HepG2 (cell line): Measurements from ENCODE around the gene STARD13. TPM values are rescaled to one million over a fixed set of nuclear protein-coding genes. Genes with fewer than 3 reads are reported as not detected.

Experiments used
- ATAC-seq: fragments of 200-7000 bp; cut with Tn5 transposase; 3 replicates; pipeline ENCODE4 v1.9.1; 2020; ENCODE audit warnings: mild to moderate bottlenecking, moderate library complexity
- BruUV-seq: library from RNA; stranded (reverse); fragments of 400-500 nt; replicated peaks from 2 replicates; lab custom pipeline; 2021; lab: Mats Ljungman, UMichigan
- CTCF ChIA-PET: fragments of 300-600 bp; formaldehyde crosslinking; extraction: SDS; loops from one replicate; lab custom pipeline; 2021; ENCODE audit warnings: low total read pairs, inconsistent platforms, low intra/inter-chr PET ratio; lab: Yijun Ruan, JAX
- POLR2A ChIA-PET: fragments of 350-600 bp; sonication (Branson Sonifier 250); formaldehyde crosslinking; loops from one replicate; lab custom pipeline; 2020; ENCODE audit warnings: antibody characterized with exemption, inconsistent platforms; lab: Yijun Ruan, JAX
- DNase-seq: peaks from one replicate; pipeline ENCODE4 v3.0.0-alpha.2; 2015; ENCODE audit warnings: low spot score
- FAIRE-seq: peaks from 3 replicates; lab custom pipeline; 2011; peaks lifted over from hg19 to GRCh38; lab: Jason Lieb, UNC
- H2AFZ ChIP-seq: one replicate; pipeline ENCODE4 v1.6.1; 2011; ENCODE audit warnings: low read length, inconsistent platforms
- H3K27ac ChIP-seq: fragments of 300-600 bp; 3 replicates; pipeline ENCODE4 v1.8.0; 2011; ENCODE audit warnings: mixed run types, mild to moderate bottlenecking, mixed read lengths, low read length, inconsistent platforms; ENCODE audit not compliant: insufficient read depth; ENCODE audit errors: extremely low read length
- H3K27me3 ChIP-seq, 2 experiments: fragments of 200-600 bp in 1 of 2; 2 replicates in 1 of 2; 3 replicates in 1 of 2; pipeline versions ENCODE4 v1.6.0 to v1.8.0; 2011; ENCODE audit warnings: low read length in 2 of 2, mild to moderate bottlenecking in 2 of 2, moderate library complexity in 2 of 2, inconsistent platforms in 1 of 2; ENCODE audit not compliant: insufficient read depth in 2 of 2, control insufficient read depth in 1 of 2
- H3K36me3 ChIP-seq, 2 experiments: fragments of 200-600 bp in 1 of 2; replicated peaks in 1 of 2; 2 replicates in 1 of 2; 3 replicates in 1 of 2; pipeline versions ENCODE4 v1.5.1 to v1.8.0; 2011; ENCODE audit warnings: low read length in 2 of 2, inconsistent platforms in 1 of 2; ENCODE audit not compliant: insufficient read depth in 2 of 2, control insufficient read depth in 1 of 2
- H3K4me1 ChIP-seq: 2 replicates; pipeline ENCODE4 v1.5.1; 2012; ENCODE audit warnings: low read length, inconsistent platforms; ENCODE audit not compliant: insufficient read depth
- H3K4me2 ChIP-seq: 2 replicates; pipeline ENCODE4 v1.6.0; 2011; ENCODE audit warnings: low read depth, low read length, inconsistent platforms
- H3K4me3 ChIP-seq, 3 experiments: fragments of 200-600 bp in 1 of 3; sonication (generic), shearing (Covaris generic) in 1 of 3; replicated peaks in 1 of 3; 2 replicates each; pipeline ENCODE4 v1.5.1; 2011 to 2016; ENCODE audit warnings: low read length in 3 of 3, inconsistent platforms in 2 of 3, low read depth in 2 of 3, mild to moderate bottlenecking in 2 of 3, control low read depth in 1 of 3, mixed read lengths in 1 of 3; ENCODE audit not compliant: insufficient read depth in 1 of 3
- H3K79me2 ChIP-seq: one replicate; pipeline ENCODE4 v1.6.1; 2011; ENCODE audit warnings: low read length, inconsistent platforms; ENCODE audit not compliant: insufficient read depth
- H3K9ac ChIP-seq: 2 replicates; pipeline ENCODE4 v1.6.0; 2011; ENCODE audit warnings: mild to moderate bottlenecking, low read depth, low read length, inconsistent platforms; ENCODE audit not compliant: insufficient read depth
- H3K9me3 ChIP-seq: 2 replicates; pipeline ENCODE4 v1.5.1; 2012; ENCODE audit warnings: mild to moderate bottlenecking, low read length
- H4K20me1 ChIP-seq: 2 replicates; pipeline ENCODE4 v1.6.0; 2011; ENCODE audit warnings: inconsistent platforms, mild to moderate bottlenecking, low read length, moderate library complexity; ENCODE audit not compliant: insufficient read depth
- AHR ChIP-seq: IDR thresholded peaks from 2 replicates; pipeline ENCODE4 v1.6.1; 2018; ENCODE audit warnings: missing genetic modification reagents, missing compliant biosample characterization
- DBP ChIP-seq: sonication (generic); formaldehyde crosslinking; IDR thresholded peaks from 2 replicates; pipeline ENCODE4 v1.4.0; 2020; ENCODE audit warnings: missing genetic modification reagents; ENCODE audit errors: not compliant biosample characterization
- FOSL2 ChIP-seq: sonication (generic); formaldehyde crosslinking; IDR thresholded peaks from 2 replicates; pipeline ENCODE4 v1.4.0; 2020; ENCODE audit warnings: missing genetic modification reagents
- GATAD2A ChIP-seq: IDR thresholded peaks from 2 replicates; pipeline ENCODE4 v1.6.1; 2016
- KDM2A ChIP-seq: sonication (generic); formaldehyde crosslinking; IDR thresholded peaks from 2 replicates; pipeline ENCODE4 v1.4.0; 2020; ENCODE audit warnings: low read depth, missing genetic modification reagents, borderline replicate concordance
- KLF6 ChIP-seq: IDR thresholded peaks from 2 replicates; pipeline ENCODE4 v1.8.0; 2016; ENCODE audit warnings: missing biosample characterization, missing genetic modification reagents
- MAFK ChIP-seq, 2 experiments: IDR thresholded peaks in 1 of 2; conservative IDR thresholded peaks in 1 of 2; 2 replicates each; pipeline ENCODE4 v1.6.1; 2011; ENCODE audit warnings: improper control_type of control experiment in 2 of 2, low read length in 2 of 2
- MEIS2 ChIP-seq: sonication (generic); formaldehyde crosslinking; IDR thresholded peaks from 2 replicates; pipeline ENCODE4 v1.9.0; 2021; ENCODE audit warnings: mild to moderate bottlenecking, missing genetic modification reagents
- MIER2 ChIP-seq: IDR thresholded peaks from 2 replicates; pipeline ENCODE4 v1.6.1; 2016; ENCODE audit warnings: missing biosample characterization, missing genetic modification reagents
- POLR2A ChIP-seq, 2 experiments: IDR thresholded peaks; 2 replicates each; pipeline ENCODE4 v1.6.1; 2011; ENCODE audit warnings: low read depth in 2 of 2, low read length in 2 of 2, mild to moderate bottlenecking in 1 of 2, moderate library complexity in 1 of 2; ENCODE audit not compliant: insufficient read depth in 1 of 2
- RFXANK ChIP-seq: IDR thresholded peaks from 2 replicates; pipeline ENCODE4 v1.6.1; 2016
- TCF7 ChIP-seq: sonication (generic); IDR thresholded peaks from 2 replicates; pipeline ENCODE4 v1.6.1; 2016; ENCODE audit warnings: antibody characterized with exemption, low read depth
- TFDP1 ChIP-seq: IDR thresholded peaks from 2 replicates; pipeline ENCODE4 v1.6.1; 2016; ENCODE audit warnings: missing compliant biosample characterization, missing genetic modification reagents, borderline replicate concordance
- ZFP91 ChIP-seq: sonication (generic); formaldehyde crosslinking; IDR thresholded peaks from 2 replicates; pipeline ENCODE4 v1.9.0; 2022; ENCODE audit warnings: missing genetic modification reagents, mild to moderate bottlenecking, borderline replicate concordance
- ZNF644 ChIP-seq: IDR thresholded peaks from 2 replicates; pipeline ENCODE4 v1.6.1; 2016; ENCODE audit warnings: low read depth
- ZNF720 ChIP-seq: sonication (generic); formaldehyde crosslinking; IDR thresholded peaks from 2 replicates; pipeline ENCODE4 v1.4.0; 2020; ENCODE audit warnings: missing genetic modification reagents
- ZNF775 ChIP-seq: sonication (generic); formaldehyde crosslinking; IDR thresholded peaks from 2 replicates; pipeline ENCODE4 v1.4.0; 2020; ENCODE audit warnings: missing genetic modification reagents, mild to moderate bottlenecking, moderate library complexity, borderline replicate concordance
- WGBS: methylation state at CpG from one replicate; pipeline ENCODE4 v1.1.6; 2017; ENCODE audit warnings: low lambda C conversion rate; 5-methylcytosine and 5-hydroxymethylcytosine counted together
- in situ Hi-C: cut with HindIII; loops from 2 replicates; pipeline ENCODE4 v1.10.0; 2017; ENCODE audit warnings: low pct_unique_long_range_greater_than_20kb; ENCODE audit not compliant: extremely low pct_ligation_motif_present
- intact Hi-C: fragments of 100-400 bp; cut with micrococcal nuclease; formaldehyde crosslinking; loops from one replicate; pipeline ENCODE4 v1.10.0; 2022; ENCODE audit not compliant: unreplicated experiment
- polyA plus RNA-seq, 8 experiments: library from polyadenylated mRNA; depleted of rRNA in 3 of 8; stranded (reverse) in 7 of 8; unstranded in 1 of 8; fragments of >200 nt; fragmentation: Illumina TruSeq in 4 of 8; extraction: Trizol in 4 of 8; gene quantifications; 2 replicates each; pipeline versions ENCODE4 v1.2.1 to v1.2.3, GENCODE V29; 2011 to 2016; ENCODE audit warnings: low read depth in 4 of 8, missing spikeins in 1 of 8, mixed read lengths in 1 of 8; ENCODE audit not compliant: insufficient read depth in 1 of 8
- total RNA-seq, 5 experiments: library from RNA; depleted of rRNA; stranded (reverse); fragments of >200 nt; fragmentation: Illumina TruSeq; extraction: Trizol; gene quantifications; 2 replicates each; pipeline ENCODE4 v1.2.3, GENCODE V29; 2016; ENCODE audit warnings: low read depth in 1 of 5
- TF ChIP-seq, protein P1 (sequence below): sonication (generic); formaldehyde crosslinking; IDR thresholded peaks from 2 replicates; pipeline ENCODE4 v1.5.1; 2020; ENCODE audit warnings: mild to moderate bottlenecking, missing genetic modification reagents, borderline replicate concordance

The STARD13 gene
- total and polyA plus RNA-seq, 2 of the 13 experiments (the other 11 are each of a cell fraction or from before 2014, with no cell fraction given) = 12.8 to 14.3 TPM

DNA sequence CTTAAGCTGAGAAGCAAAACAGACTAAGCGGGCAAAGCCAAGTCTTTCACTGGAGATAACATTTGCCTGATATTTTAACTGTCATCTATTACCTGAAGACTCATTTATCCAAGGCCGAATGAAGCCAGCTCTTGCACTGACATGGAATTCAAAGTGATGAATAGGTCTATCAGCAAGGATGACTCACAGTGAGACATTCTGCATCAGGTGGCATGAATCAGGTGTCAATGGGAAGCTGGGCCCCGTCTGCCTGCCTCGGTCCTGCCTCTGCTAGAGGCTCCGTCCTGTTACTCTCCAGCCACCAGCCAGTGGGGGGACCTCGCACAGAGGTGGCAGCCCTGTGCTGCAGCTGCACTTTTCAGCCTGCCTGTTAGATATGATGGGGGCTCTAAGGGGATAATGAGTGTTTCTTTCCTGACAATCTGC, 23.5 kb downstream of the STARD13 start:
- Histone ChIP-seq H3K9me3 (no peaks in the 10 kb centered on the region), H3K36me3 (peaks cover 3 to 11% of the 10 kb centered on the region in 2 experiments), H3K27ac (peak overlapping the region; percentile 94), H3K4me2 (peak overlapping the region; percentile 71), H3K27me3 (no peaks in the 10 kb centered on the region), H3K4me1 (peaks cover 92% of the 10 kb centered on the region), H3K9ac (peak overlapping the region; percentile 61), H3K79me2 (peaks cover 62% of the 10 kb centered on the region), H2AFZ (no peak overlapping the region), H3K4me3 (peak overlapping the region in 2 of 3 experiments; percentile 8 to 34; a peak in 2 of 6 replicates), H4K20me1 (no peaks in the 10 kb centered on the region)
- CTCF ChIA-PET = no interaction called here
- WGBS = 12% methylated on average over 6 of the region's 6 CpGs
- FAIRE-seq (no peak), ATAC-seq (peak; percentile 86), DNase-seq (peak; percentile 88)
- intact Hi-C loops = loop anchor here (10.0 kb wide), 1 partner anchor 183 kb away; no protein-coding TSS in a partner anchor
- TSS peak; percentile 93 for BruUV-seq
- in situ Hi-C loops = no loop called here
- POLR2A ChIA-PET = interaction anchor here (0.8 to 3.2 kb wide), 5 partner anchors 10 to 384 kb away, joined by 3 to 64 read pairs (median 4); partner anchors contain the start of gene STARD13
- TF ChIP-seq TCF7 (no peak; the same call in 1 of the 2 replicates), FOSL2 (peak; percentile 96), TFDP1 (0 out of 2 replicates have a peak, but pooled peaks have one; percentile 11), AHR (CRISPR knock-in tag) (no peak), POLR2A (IDR thresholded peaks at IDR 0.05; ENCODE audit: insufficient read depth in 1 of 2, low read depth in 2 of 2, low read length in 2 of 2) (peak; percentile 25 to 35; a peak in 1 of 4 replicates), ZNF644 (CRISPR knock-in tag) (0 out of 2 replicates have a peak, but pooled peaks have one; percentile 32), ZNF775 (no peak), DBP (CRISPR knock-in tag) (no peak), RFXANK (CRISPR knock-in tag) (no peak), MIER2 (CRISPR knock-in tag) (0 out of 2 replicates have a peak, but pooled peaks have one; percentile 18), GATAD2A (CRISPR knock-in tag) (peak; percentile 65), ZFP91 (peak; percentile 26; the same call in 1 of the 2 replicates), MEIS2 (CRISPR knock-in tag) (peak; percentile 54; the same call in 1 of the 2 replicates), KDM2A (CRISPR knock-in tag) (peak; percentile 93), ZNF720 (CRISPR knock-in tag) (no peak), MAFK (conservative IDR thresholded peaks at IDR 0.05 in 1 of 2, IDR thresholded peaks at IDR 0.05 in 1 of 2; ENCODE audit: low read length in 2 of 2) (peak; percentile 10 to 16; a peak in 1 of 4 replicates), KLF6 (CRISPR knock-in tag) (no peak)
- TF ChIP-seq, protein P1, sequence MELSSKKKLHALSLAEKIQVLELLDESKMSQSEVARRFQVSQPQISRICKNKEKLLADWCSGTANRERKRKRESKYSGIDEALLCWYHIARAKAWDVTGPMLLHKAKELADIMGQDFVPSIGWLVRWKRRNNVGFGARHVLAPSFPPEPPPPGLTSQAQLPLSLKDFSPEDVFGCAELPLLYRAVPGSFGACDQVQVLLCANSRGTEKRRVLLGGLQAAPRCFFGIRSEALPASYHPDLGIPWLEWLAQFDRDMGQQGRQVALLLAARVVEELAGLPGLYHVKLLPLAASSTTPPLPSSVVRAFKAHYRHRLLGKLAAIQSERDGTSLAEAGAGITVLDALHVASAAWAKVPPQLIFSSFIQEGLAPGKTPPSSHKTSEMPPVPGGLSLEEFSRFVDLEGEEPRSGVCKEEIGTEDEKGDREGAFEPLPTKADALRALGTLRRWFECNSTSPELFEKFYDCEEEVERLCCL (CRISPR knock-in tag) = no peak
